ENCODE data around the gene MLLT3.
A peak's percentile ranks its signal among the peaks of the same experiment; 100 is the strongest.

Gene MLLT3

GRCh38 chr9:20355022-20355421 lies 267.3 kb downstream of the MLLT3 start:
- ChIA-PET POLR2A (ENCODE audit: low non-redundant PET) (no interaction called here), CTCF (interaction anchor here (0.6 to 0.8 kb wide), 3 partner anchors 262 to 756 kb away, joined by 3 to 5 read pairs (median 3); no protein-coding TSS in a partner anchor)
- H3K27ac ChIP-seq = no peak overlapping the region
- DNase-seq (ENCODE audit: low spot score) = peak; percentile 22
- no peak for TF ChIP-seq CTCF (conservative IDR thresholded peaks at IDR 0.05; ENCODE audit: low read depth)

- CTCF ChIA-PET = interaction anchor here (0.6 to 0.7 kb wide), 2 partner anchors 12 to 750 kb away, joined by 3 read pairs; no protein-coding TSS in a partner anchor
- TF ChIP-seq CTCF (conservative IDR thresholded peaks at IDR 0.05; ENCODE audit: low read depth) = no peak
- no peak for DNase-seq (ENCODE audit: low spot score)
- POLR2A ChIA-PET (ENCODE audit: low non-redundant PET) = no interaction called here
- no peak overlapping the region for H3K27ac ChIP-seq
These were observed 268.2 kb downstream of the MLLT3 start for GRCh38 chr9:20353931-20354652.

GRCh38 chr9:20353524-20353923 lies 268.8 kb downstream of the MLLT3 start:
- ChIA-PET CTCF (interaction anchor here (0.5 to 0.7 kb wide), 3 partner anchors 12 to 751 kb away, joined by 3 read pairs; no protein-coding TSS in a partner anchor), POLR2A (ENCODE audit: low non-redundant PET) (no interaction called here)
- no peak overlapping the region for H3K27ac ChIP-seq
- TF ChIP-seq CTCF (conservative IDR thresholded peaks at IDR 0.05; ENCODE audit: low read depth) = no peak
- no peak for DNase-seq (ENCODE audit: low spot score)

GRCh38 chr9:20352591-20352990 lies 269.7 kb downstream of the MLLT3 start:
- CTCF ChIA-PET = no interaction called here
- POLR2A ChIA-PET (ENCODE audit: low non-redundant PET) = no interaction called here
- no peak for DNase-seq (ENCODE audit: low spot score)
- H3K27ac ChIP-seq = no peak overlapping the region
- no peak for TF ChIP-seq CTCF (conservative IDR thresholded peaks at IDR 0.05; ENCODE audit: low read depth)

GRCh38 chr9:20351715-20352114 lies 270.6 kb downstream of the MLLT3 start:
- CTCF ChIA-PET = no interaction called here

GRCh38 chr9:20349568-20349967 lies 272.7 kb downstream of the MLLT3 start:
- no peak for DNase-seq (ENCODE audit: low spot score)
- no peak for TF ChIP-seq CTCF (conservative IDR thresholded peaks at IDR 0.05; ENCODE audit: low read depth)
- POLR2A ChIA-PET (ENCODE audit: low non-redundant PET) = no interaction called here
- H3K27ac ChIP-seq = no peak overlapping the region
- CTCF ChIA-PET = interaction anchor here (1.6 kb wide), 1 partner anchor 15 kb away, joined by 3 read pairs; no protein-coding TSS in a partner anchor

More at GRCh38 chr9:20351715-20352114, 270.6 kb downstream of the MLLT3 start:
- TF ChIP-seq CTCF (conservative IDR thresholded peaks at IDR 0.05; ENCODE audit: low read depth) = no peak
- POLR2A ChIA-PET (ENCODE audit: low non-redundant PET) = no interaction called here
- DNase-seq (ENCODE audit: low spot score) = no peak
- H3K27ac ChIP-seq = no peak overlapping the region
